Right lobe of liver (tissue), 4 donors: Measurements from ENCODE around the gene BRIP1.

Experiments used
- CTCF ChIP-seq, 4 donors: fragments of 200-600 bp in 3 of 4; fragments of 450-650 bp in 1 of 4; IDR thresholded peaks; one replicate each; pipeline versions ENCODE4 v1.5.1 to v1.8.0; 2016 to 2022; ENCODE audit warnings: antibody characterized with exemption in 4 of 4, mild to moderate bottlenecking in 2 of 4
- POLR2A ChIP-seq: fragments of 450-650 bp; IDR thresholded peaks from one replicate; pipeline ENCODE4 v1.6.1; 2017; ENCODE audit warnings: antibody characterized with exemption, mild to moderate bottlenecking
- donor health status: DM: no; HTN: no; CAD: no.
- donor health status: DM: no; HTN: no; CAD: no.
- donor health status: DM: no; HTN: yes; CAD: no.

GRCh38 chr17:61825448-61826137, 37.7 kb downstream of the BRIP1 start:
- no peak for TF ChIP-seq POLR2A
- no peak for TF ChIP-seq CTCF (IDR thresholded peaks at IDR 0.05)
